HAP-1 (cell line): ENCODE measurements around the gene TENT5D.
"Not testable (repeated sequence)": the region's sequence is repeated elsewhere in the genome, so short reads cannot be mapped to it uniquely, and the experiment has no call there.

Source experiments
- DNase-seq, 2 experiments: peaks; one replicate each; pipeline ENCODE4 v3.0.0-alpha.2; 2016 to 2020; ENCODE audit warnings: low spot score in 2 of 2
- H3K27me3 ChIP-seq: fragments of 250-450 bp; sonication (Bioruptor Pico); 2 replicates; pipeline ENCODE4 v1.5.1; 2020; ENCODE audit warnings: low read depth, mild to moderate bottlenecking, moderate library complexity
- H3K36me3 ChIP-seq: fragments of 250-450 bp; sonication (Bioruptor Pico); replicated peaks from 2 replicates; pipeline ENCODE4 v1.5.1; 2020; ENCODE audit warnings: mild to moderate bottlenecking
- H3K4me1 ChIP-seq: fragments of 250-450 bp; sonication (Bioruptor Pico); 2 replicates; pipeline ENCODE4 v1.5.1; 2020; ENCODE audit warnings: mild to moderate bottlenecking
- H3K4me3 ChIP-seq: fragments of 250-450 bp; sonication (Bioruptor Pico); 2 replicates; pipeline ENCODE4 v1.5.1; 2020; ENCODE audit warnings: mild to moderate bottlenecking, moderate library complexity
- H3K9me3 ChIP-seq: fragments of 250-450 bp; sonication (Bioruptor Pico); 2 replicates; pipeline ENCODE4 v1.5.1; 2020; ENCODE audit warnings: mild to moderate bottlenecking, moderate library complexity
- in situ Hi-C: fragments of 300-500 bp; cut with MboI; formaldehyde crosslinking; loops from 3 replicates; pipeline ENCODE4 v1.14.3; 2020; ENCODE audit warnings: low sequenced_read_pairs, inconsistent platforms, mixed read lengths

TENT5D gene

DNA sequence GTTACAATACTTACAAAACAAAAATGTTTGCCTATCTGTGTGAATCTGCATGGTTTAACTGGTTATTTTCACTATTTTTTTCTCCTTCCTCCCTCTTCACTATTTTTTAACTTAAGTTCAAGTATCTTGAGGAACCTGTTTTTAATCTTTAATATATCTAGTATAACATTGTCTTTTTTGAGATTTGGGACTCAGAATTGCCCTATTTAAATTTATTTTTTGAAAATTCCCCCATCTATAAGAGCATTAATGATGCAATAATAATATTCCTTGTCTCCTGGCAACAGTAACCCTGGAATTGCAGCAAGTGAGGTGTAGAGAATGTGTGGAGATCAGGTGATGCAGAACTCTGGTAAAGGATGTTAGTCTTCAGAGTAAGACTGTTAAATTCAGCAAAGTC is at the start of gene TENT5D:
TSS of gene TENT5D (plus strand) at position 301 of the 400 bp plus-strand sequence. CDS start 22,093 bp downstream, outside the sequence.
- DNase-seq: no peak
- Histone ChIP-seq H3K36me3 (no peaks in the 10 kb centered on the region), H3K9me3 (no peaks in the 10 kb centered on the region), H3K4me3 (no peak within 1 kb of the TSS), H3K4me1 (no peaks in the 10 kb centered on the region), H3K27me3 (no peaks in the 10 kb centered on the region)
- in situ Hi-C loops: no loop called here

DNA sequence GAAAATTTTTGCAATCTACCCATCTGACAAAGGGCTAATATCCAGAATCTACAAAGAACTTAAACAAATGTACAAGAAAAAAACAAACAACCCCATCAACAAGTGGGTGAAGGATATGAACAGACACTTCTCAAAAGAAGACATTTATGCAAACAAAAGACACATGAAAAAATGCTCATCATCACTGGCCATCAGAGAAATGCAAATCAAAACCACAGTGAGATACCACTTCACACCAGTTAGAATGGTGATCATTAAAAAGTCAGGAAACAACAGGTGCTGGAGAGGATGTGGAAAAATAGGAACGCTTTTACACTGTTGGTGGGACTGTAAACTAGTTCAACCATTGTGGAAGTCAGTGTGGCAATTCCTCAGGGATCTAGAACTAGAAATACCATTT is 34.6 kb upstream of the TENT5D start:
- DNase-seq, in situ Hi-C loops, H3K4me1 ChIP-seq, H3K9me3 ChIP-seq, H3K27me3 ChIP-seq, H3K36me3 ChIP-seq, H3K4me3 ChIP-seq: not testable (repeated sequence)

- no peak for DNase-seq
- in situ Hi-C loops: no loop called here
- no peaks in the 10 kb centered on the region for H3K36me3 ChIP-seq
- H3K4me1 ChIP-seq: no peaks in the 10 kb centered on the region
- no peaks in the 10 kb centered on the region for H3K27me3 ChIP-seq
- no peak overlapping the region for H3K4me3 ChIP-seq
- no peaks in the 10 kb centered on the region for H3K9me3 ChIP-seq
Measured at GRCh38 chrX:80388206-80388605, 32.0 kb upstream of the TENT5D start.

DNA sequence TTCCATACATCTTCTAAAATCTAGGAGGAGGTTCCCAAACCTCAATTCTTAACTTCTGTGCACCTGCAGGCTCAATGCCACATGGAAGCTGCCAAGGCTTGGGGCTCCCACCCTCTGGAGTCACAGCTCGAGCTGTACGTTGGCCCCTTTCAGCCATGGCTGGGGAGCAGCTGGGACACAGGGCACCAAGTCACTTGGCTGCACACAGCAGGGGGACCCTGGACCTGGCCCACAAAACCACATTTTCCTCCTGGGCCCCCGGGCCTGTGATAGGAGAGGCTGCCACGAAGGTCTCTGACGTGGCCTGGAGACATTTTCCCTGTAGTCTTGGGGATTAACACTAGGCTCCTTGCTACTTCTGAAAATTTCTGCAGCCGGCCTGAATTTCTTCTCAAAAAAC is 8.2 kb upstream of the TENT5D start:
- H3K36me3 ChIP-seq: no peaks in the 10 kb centered on the region
- in situ Hi-C loops: no loop called here
- H3K4me3 ChIP-seq: no peak overlapping the region
- no peaks in the 10 kb centered on the region for H3K27me3 ChIP-seq
- no peak for DNase-seq
- H3K9me3 ChIP-seq: no peaks in the 10 kb centered on the region
- H3K4me1 ChIP-seq: no peaks in the 10 kb centered on the region

- Histone ChIP-seq H3K36me3 (no peaks in the 10 kb centered on the region), H3K27me3 (no peaks in the 10 kb centered on the region), H3K9me3 (no peaks in the 10 kb centered on the region), H3K4me3 (no peak overlapping the region), H3K4me1 (no peaks in the 10 kb centered on the region)
- in situ Hi-C loops: no loop called here
- no peak for DNase-seq
Measured at GRCh38 chrX:80423000-80423399, 2.8 kb downstream of the TENT5D start.

DNA sequence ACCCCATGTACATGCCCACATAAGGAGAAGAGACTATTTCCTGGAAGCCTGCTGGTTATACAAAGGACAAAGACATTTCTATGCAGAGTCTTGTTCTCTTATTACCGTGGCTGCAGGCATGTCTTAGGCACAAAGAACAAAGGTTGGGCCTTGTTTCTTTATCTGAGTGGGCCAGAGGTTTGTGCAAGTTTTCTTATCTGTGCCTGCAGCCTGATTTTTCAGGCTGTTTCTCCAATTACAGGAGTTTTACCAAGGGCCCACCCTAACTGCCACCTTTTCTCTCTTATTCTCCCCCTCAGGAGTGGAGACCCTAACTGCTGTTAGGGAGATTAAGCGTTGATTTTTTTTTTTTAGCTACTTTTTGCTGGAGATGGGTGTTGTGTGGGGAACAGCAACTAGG is 3.5 kb downstream of the TENT5D start:
- DNase-seq: no peak
- Histone ChIP-seq H3K4me3 (no peak overlapping the region), H3K9me3 (no peaks in the 10 kb centered on the region), H3K36me3 (no peaks in the 10 kb centered on the region), H3K4me1 (no peaks in the 10 kb centered on the region), H3K27me3 (no peaks in the 10 kb centered on the region)
- in situ Hi-C loops: no loop called here

DNA sequence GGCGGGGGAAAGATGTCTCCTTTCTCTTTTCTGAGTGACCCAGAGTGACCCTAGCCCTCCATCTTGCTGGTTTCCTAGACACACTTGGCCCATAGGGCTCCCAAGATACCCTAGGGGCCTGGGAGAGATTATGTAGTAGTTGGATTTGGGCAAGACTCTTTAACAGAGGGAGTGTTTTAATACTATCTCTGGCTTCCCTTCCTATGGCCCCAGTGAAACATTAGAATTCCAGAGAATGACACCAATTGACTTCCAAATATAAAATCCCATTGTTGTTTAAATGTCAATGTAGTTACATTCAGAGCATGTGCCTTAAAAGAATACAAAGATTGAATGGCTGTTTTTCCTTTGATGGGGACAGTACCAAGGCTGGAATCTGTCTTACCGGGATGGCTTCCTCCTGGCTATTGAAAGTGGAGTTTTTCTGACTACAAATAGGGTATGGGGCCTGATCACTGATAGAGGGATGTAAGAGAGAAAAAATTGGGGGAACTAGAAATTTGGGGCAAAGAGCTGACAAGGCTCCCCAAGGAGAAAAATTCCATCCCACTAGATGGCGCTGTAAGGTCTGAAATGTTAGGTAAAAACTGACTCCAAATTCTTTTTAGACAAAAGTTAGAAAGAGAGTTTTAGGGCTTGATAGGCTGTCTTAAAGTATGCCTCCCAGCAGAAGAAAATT is 10.7 kb downstream of the TENT5D start:
- Histone ChIP-seq H3K4me1 (no peaks in the 10 kb centered on the region), H3K27me3 (no peaks in the 10 kb centered on the region), H3K36me3 (no peaks in the 10 kb centered on the region), H3K9me3 (no peaks in the 10 kb centered on the region), H3K4me3 (no peak overlapping the region)
- peak in 1 of 2 experiments; percentile 49 for DNase-seq
- in situ Hi-C loops: no loop called here

GRCh38 chrX:80431505-80431832 is 11.2 kb downstream of the TENT5D start:
- H3K9me3 ChIP-seq: no peaks in the 10 kb centered on the region
- no peak for DNase-seq
- in situ Hi-C loops: no loop called here
- no peaks in the 10 kb centered on the region for H3K36me3 ChIP-seq
- H3K4me1 ChIP-seq: no peaks in the 10 kb centered on the region
- H3K4me3 ChIP-seq: no peak overlapping the region
- no peaks in the 10 kb centered on the region for H3K27me3 ChIP-seq

DNA sequence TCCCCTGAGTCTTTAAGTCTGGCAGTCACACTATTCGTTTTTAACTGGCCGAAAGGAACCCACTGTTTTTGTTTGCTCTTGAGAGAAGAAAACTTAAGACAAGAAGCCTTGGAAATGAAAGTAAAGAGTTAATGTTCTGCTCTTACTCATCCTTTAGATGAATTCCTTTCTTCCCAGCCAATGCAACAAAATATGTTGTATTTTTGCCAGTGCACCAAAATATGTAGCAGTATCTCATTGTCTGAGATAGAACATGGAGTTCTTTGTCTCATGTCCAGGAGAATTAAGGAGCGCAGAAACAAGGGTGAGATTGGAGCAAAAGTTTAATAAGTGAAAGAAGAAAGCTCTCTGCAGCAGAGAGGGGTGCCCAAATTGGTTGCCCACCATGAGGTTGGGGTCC is 12.2 kb downstream of the TENT5D start:
- Histone ChIP-seq H3K4me3 (no peak overlapping the region), H3K9me3 (no peaks in the 10 kb centered on the region), H3K36me3 (no peaks in the 10 kb centered on the region), H3K4me1 (no peaks in the 10 kb centered on the region), H3K27me3 (no peaks in the 10 kb centered on the region)
- no peak for DNase-seq
- in situ Hi-C loops: no loop called here

GRCh38 chrX:80432863-80433262 is 12.6 kb downstream of the TENT5D start:
- DNase-seq: no peak
- Histone ChIP-seq H3K27me3 (no peaks in the 10 kb centered on the region), H3K9me3 (no peaks in the 10 kb centered on the region), H3K4me3 (no peak overlapping the region), H3K36me3 (no peaks in the 10 kb centered on the region), H3K4me1 (no peaks in the 10 kb centered on the region)
- in situ Hi-C loops: no loop called here

DNA sequence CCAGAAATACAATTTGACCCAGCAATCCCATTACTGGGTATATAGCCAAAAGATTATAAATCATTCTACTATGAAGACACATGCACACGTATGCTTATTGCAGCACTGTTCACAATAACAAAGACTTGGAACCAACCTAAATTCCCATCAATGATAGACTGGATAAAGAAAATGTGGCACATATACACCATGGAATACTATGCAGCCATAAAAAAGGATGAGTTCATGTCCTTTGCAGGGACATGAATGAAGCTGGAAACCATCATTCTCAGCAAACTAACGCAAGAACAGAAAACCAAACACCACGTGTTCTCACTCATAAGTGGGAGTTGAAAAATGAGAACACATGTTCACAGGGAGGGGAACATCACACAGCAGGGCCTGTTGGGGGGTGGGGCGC is 47.9 kb downstream of the TENT5D start:
- H3K4me1 ChIP-seq, H3K27me3 ChIP-seq, in situ Hi-C loops, H3K4me3 ChIP-seq, H3K9me3 ChIP-seq, DNase-seq, H3K36me3 ChIP-seq: not testable (repeated sequence)

- Histone ChIP-seq H3K4me1 (no peaks in the 10 kb centered on the region), H3K9me3 (no peaks in the 10 kb centered on the region), H3K36me3 (no peaks in the 10 kb centered on the region), H3K4me3 (no peak overlapping the region), H3K27me3 (no peaks in the 10 kb centered on the region)
- DNase-seq: no peak
- in situ Hi-C loops: no loop called here
Measured at GRCh38 chrX:80471582-80471981, 51.3 kb downstream of the TENT5D start.

- H3K36me3 ChIP-seq: no peaks in the 10 kb centered on the region
- in situ Hi-C loops: no loop called here
- no peak for DNase-seq
Measured at GRCh38 chrX:80485543-80485942, 65.3 kb downstream of the TENT5D start.

GRCh38 chrX:80486299-80486698 is 66.1 kb downstream of the TENT5D start:
- DNase-seq: no peak
- Histone ChIP-seq H3K4me1 (no peaks in the 10 kb centered on the region), H3K27me3 (no peaks in the 10 kb centered on the region), H3K36me3 (no peaks in the 10 kb centered on the region), H3K4me3 (no peak overlapping the region), H3K9me3 (no peaks in the 10 kb centered on the region)
- in situ Hi-C loops: no loop called here

More at GRCh38 chrX:80485543-80485942, 65.3 kb downstream of the TENT5D start:
- Histone ChIP-seq H3K4me1 (no peaks in the 10 kb centered on the region), H3K27me3 (no peaks in the 10 kb centered on the region), H3K9me3 (no peaks in the 10 kb centered on the region), H3K4me3 (no peak overlapping the region)

DNA sequence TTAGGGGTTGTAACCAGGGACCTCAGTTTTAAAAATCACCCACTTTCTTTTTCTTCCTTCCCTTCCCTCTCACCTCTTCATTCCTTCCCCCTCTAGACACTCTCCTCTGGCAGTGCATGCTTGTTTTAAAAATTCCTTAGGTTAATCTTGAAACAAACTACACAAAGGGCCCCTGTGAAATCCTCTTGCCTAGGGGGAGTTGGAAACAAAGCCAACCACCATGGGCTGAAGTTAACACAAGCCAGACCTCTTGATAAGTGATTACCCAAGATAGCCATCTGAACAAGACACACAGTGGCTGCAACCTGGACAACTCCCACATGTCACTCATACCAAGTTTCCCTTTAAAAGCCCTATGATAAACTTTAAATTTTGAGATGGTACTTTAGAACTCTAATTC is 68.9 kb downstream of the TENT5D start:
- Histone ChIP-seq H3K36me3 (no peaks in the 10 kb centered on the region), H3K9me3 (0 out of 2 replicates have a peak, but pooled peaks cover 3% of the 10 kb centered on the region), H3K27me3 (no peaks in the 10 kb centered on the region), H3K4me1 (no peaks in the 10 kb centered on the region), H3K4me3 (no peak overlapping the region)
- no peak for DNase-seq
- in situ Hi-C loops: no loop called here
